A673 (cell line): ENCODE measurements around the gene GFPT1. TPM values are rescaled to one million over a fixed set of nuclear protein-coding genes. Genes with fewer than 3 reads are reported as not detected.

Experiments
- BruUV-seq: library from RNA; stranded (reverse); fragments of 400-500 nt; replicated peaks from 2 replicates; lab custom pipeline; 2021; lab: Mats Ljungman, UMichigan
- CTCF ChIA-PET: fragments of 300-600 bp; sonication (Branson Sonifier 250); formaldehyde crosslinking; loops from one replicate; lab custom pipeline; 2022; ENCODE audit warnings: antibody characterized with exemption; lab: Charles Lee
- POLR2A ChIA-PET: fragments of 300-600 bp; sonication (Branson Sonifier 250); formaldehyde crosslinking; loops from one replicate; lab custom pipeline; 2022; ENCODE audit warnings: antibody characterized with exemption; ENCODE audit not compliant: low non-redundant PET; lab: Charles Lee
- DNase-seq: peaks from one replicate; pipeline ENCODE4 v3.0.0-alpha.2; 2015; ENCODE audit warnings: low spot score
- H3K27ac ChIP-seq: fragments of 200-600 bp; sonication (generic); 2 replicates; pipeline ENCODE4 v1.5.1; 2016; ENCODE audit warnings: mixed run types, low read depth, mild to moderate bottlenecking, mixed read lengths, antibody characterized with exemption, low read length; ENCODE audit not compliant: poor library complexity, severe bottlenecking
- H3K27me3 ChIP-seq: fragments of 200-600 bp; sonication (generic); replicated peaks from 2 replicates; pipeline ENCODE4 v1.6.1; 2017; ENCODE audit warnings: mixed run types, low read depth, mild to moderate bottlenecking, mixed read lengths, antibody characterized with exemption, low read length; ENCODE audit not compliant: insufficient read depth, poor library complexity
- H3K36me3 ChIP-seq: fragments of 200-600 bp; sonication (generic); 2 replicates; pipeline ENCODE4 v1.6.1; 2016; ENCODE audit warnings: mixed run types, mild to moderate bottlenecking, mixed read lengths, antibody characterized with exemption, low read length; ENCODE audit not compliant: insufficient read depth, poor library complexity, severe bottlenecking
- H3K4me1 ChIP-seq: fragments of 200-600 bp; sonication (generic); 2 replicates; pipeline ENCODE4 v1.6.1; 2017; ENCODE audit warnings: mixed run types, mild to moderate bottlenecking, mixed read lengths, antibody characterized with exemption, low read length; ENCODE audit not compliant: insufficient read depth, poor library complexity, severe bottlenecking
- H3K4me3 ChIP-seq: fragments of 200-600 bp; sonication (generic); 2 replicates; pipeline ENCODE4 v1.5.1; 2016; ENCODE audit warnings: low read depth, mixed run types, mild to moderate bottlenecking, mixed read lengths, low read length; ENCODE audit not compliant: poor library complexity, severe bottlenecking
- H3K9me3 ChIP-seq: fragments of 200-600 bp; sonication (generic); 2 replicates; pipeline ENCODE4 v1.6.1; 2016; ENCODE audit warnings: mixed run types, low read depth, mild to moderate bottlenecking, mixed read lengths, antibody characterized with exemption, low read length; ENCODE audit not compliant: poor library complexity, severe bottlenecking
- EZH2 ChIP-seq: fragments of 200-600 bp; sonication (generic); IDR thresholded peaks from 2 replicates; pipeline ENCODE4 v1.6.1; 2017; ENCODE audit warnings: borderline replicate concordance, low read depth, mild to moderate bottlenecking, mixed read lengths, antibody characterized with exemption, low read length; ENCODE audit not compliant: poor library complexity, severe bottlenecking
- intact Hi-C: fragments of 100-400 bp; cut with micrococcal nuclease; formaldehyde crosslinking; loops from one replicate; pipeline ENCODE4 v1.10.0; 2022; ENCODE audit not compliant: unreplicated experiment
- total RNA-seq: library from RNA; stranded (reverse); gene quantifications from 2 replicates; pipeline ENCODE4 v1.2.3, GENCODE V29; 2021
- TF ChIP-seq, protein P1 (sequence below): fragments of 300-800, 200-600 bp; sonication (generic); conservative IDR thresholded peaks from 2 replicates; pipeline ENCODE4 v1.5.1; 2017; ENCODE audit warnings: low read depth, mild to moderate bottlenecking, antibody characterized with exemption, low read length, moderate library complexity, mixed read lengths

GFPT1 gene
- total RNA-seq, 1 experiment from 2014 or later, result 53.0 TPM

DNA sequence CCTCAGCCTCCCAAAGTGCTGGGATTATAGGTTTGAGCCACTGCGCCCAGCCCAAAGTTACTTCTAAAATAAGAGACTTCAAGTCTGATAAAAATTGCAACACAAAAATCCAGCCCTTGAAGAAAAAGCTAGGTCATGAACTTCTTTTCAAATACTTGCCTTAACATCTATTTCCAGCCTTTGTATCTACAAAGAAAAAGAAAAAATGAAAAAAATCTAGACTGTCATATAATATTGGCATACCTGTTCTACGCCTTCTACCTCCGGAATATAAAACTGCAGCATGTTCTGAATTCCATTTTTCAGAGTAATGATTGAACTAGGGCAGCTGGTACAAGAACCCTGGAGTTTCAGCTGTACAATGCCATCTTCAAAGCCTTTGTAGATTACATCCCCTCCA is 13.1 kb upstream of the GFPT1 start:
- Histone ChIP-seq H3K4me3 (no peak overlapping the region), H3K4me1 (no peaks in the 10 kb centered on the region), H3K27me3 (no peaks in the 10 kb centered on the region), H3K36me3 (peaks cover 22% of the 10 kb centered on the region), H3K9me3 (peaks cover 4% of the 10 kb centered on the region), H3K27ac (no peak overlapping the region)
- no peak for DNase-seq
- CTCF ChIA-PET, result no interaction called here
- no TSS peak for BruUV-seq
- no peak for TF ChIP-seq EZH2
- TF ChIP-seq, protein P1, sequence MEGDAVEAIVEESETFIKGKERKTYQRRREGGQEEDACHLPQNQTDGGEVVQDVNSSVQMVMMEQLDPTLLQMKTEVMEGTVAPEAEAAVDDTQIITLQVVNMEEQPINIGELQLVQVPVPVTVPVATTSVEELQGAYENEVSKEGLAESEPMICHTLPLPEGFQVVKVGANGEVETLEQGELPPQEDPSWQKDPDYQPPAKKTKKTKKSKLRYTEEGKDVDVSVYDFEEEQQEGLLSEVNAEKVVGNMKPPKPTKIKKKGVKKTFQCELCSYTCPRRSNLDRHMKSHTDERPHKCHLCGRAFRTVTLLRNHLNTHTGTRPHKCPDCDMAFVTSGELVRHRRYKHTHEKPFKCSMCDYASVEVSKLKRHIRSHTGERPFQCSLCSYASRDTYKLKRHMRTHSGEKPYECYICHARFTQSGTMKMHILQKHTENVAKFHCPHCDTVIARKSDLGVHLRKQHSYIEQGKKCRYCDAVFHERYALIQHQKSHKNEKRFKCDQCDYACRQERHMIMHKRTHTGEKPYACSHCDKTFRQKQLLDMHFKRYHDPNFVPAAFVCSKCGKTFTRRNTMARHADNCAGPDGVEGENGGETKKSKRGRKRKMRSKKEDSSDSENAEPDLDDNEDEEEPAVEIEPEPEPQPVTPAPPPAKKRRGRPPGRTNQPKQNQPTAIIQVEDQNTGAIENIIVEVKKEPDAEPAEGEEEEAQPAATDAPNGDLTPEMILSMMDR, result no peak
- POLR2A ChIA-PET, result no interaction called here
- intact Hi-C loops, result no loop called here

DNA sequence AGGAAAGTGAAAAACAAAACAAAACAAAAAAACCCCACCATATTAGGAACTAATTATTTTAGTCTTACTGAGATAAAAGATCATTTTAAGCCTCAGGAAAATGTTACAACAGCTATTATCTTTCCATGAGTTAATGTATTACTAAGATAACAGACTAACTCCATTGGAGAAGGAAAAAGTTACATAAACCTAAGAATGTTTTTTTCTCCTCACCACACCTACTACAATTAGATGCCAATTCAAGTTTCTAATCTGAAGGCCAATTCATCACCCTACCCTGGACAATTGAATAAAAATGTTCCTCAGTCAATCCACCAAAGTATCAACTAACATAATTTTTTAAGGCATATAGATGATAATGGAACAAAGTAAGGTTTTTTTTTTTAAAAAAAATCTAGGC is 10.2 kb upstream of the GFPT1 start:
- no peaks in the 10 kb centered on the region for H3K27me3 ChIP-seq
- ChIA-PET CTCF (interaction anchor here (1.1 kb wide), 1 partner anchor 21 kb away, joined by 3 read pairs; no protein-coding TSS in a partner anchor), POLR2A (no interaction called here)
- no peaks in the 10 kb centered on the region for H3K4me1 ChIP-seq
- H3K4me3 ChIP-seq, result no peak overlapping the region
- TF ChIP-seq EZH2, result no peak
- TF ChIP-seq, protein P1, result no peak
- intact Hi-C loops, result no loop called here
- no peak overlapping the region for H3K27ac ChIP-seq
- H3K9me3 ChIP-seq, result no peaks in the 10 kb centered on the region
- peaks cover 9% of the 10 kb centered on the region for H3K36me3 ChIP-seq
- DNase-seq, result no peak
- no TSS peak for BruUV-seq

DNA sequence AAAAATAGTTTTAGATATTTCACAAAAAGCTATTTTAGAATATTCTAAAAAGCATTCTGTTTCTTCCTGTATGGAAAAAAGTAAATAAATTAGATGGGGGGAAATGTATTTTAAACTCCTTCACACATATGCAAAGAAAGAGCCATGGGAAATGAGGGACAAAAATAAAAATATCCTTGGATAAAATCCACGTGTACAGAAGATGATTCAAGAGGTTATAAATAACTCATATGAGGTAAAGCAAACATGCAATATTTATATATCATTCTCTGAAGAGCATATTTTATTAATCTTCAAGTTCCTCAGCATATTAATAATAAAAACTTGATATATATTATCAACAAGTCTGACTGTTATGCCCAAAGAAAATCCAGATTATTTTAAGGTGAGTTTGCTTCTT is 8.8 kb upstream of the GFPT1 start:
- TF ChIP-seq, protein P1, result no peak
- no peak for TF ChIP-seq EZH2
- H3K36me3 ChIP-seq, result peaks cover 9% of the 10 kb centered on the region
- H3K4me1 ChIP-seq, result no peaks in the 10 kb centered on the region
- ChIA-PET CTCF (no interaction called here), POLR2A (no interaction called here)
- intact Hi-C loops, result no loop called here
- no peak overlapping the region for H3K27ac ChIP-seq
- no peak for DNase-seq
- no peaks in the 10 kb centered on the region for H3K27me3 ChIP-seq
- H3K4me3 ChIP-seq, result no peak overlapping the region
- H3K9me3 ChIP-seq, result no peaks in the 10 kb centered on the region
- BruUV-seq, result no TSS peak
